ENCODE data around the gene CREB3L2. TPM values are rescaled to one million over a fixed set of nuclear protein-coding genes. Genes with fewer than 3 reads are reported as not detected.
A peak's percentile ranks its signal among the peaks of the same experiment; 100 is the strongest.

The CREB3L2 gene
- total and polyA plus RNA-seq, 9 donors, result 15.4 to 48.9 (median 32.7) TPM

GRCh38 chr7:137954614-137955013 lies 47.3 kb downstream of the CREB3L2 start:
- H3K27ac ChIP-seq (ENCODE audit: low read length), result peak overlapping the region; percentile 91
- peaks cover 31% of the 10 kb centered on the region for H3K4me1 ChIP-seq (ENCODE audit: control insufficient read depth, insufficient read depth, low read length)
- no peaks in the 10 kb centered on the region for H3K27me3 ChIP-seq (ENCODE audit: control insufficient read depth, insufficient read depth, low read length)
- H3K9me3 ChIP-seq (replicated peaks; ENCODE audit: control insufficient read depth, low read depth, low read length), result no peaks in the 10 kb centered on the region
- WGBS (ENCODE audit: insufficient coverage), result 28% methylated on average over 2 of the region's 2 CpGs
- no peak for DNase-seq
- H3K36me3 ChIP-seq (ENCODE audit: control insufficient read depth, insufficient read depth, low read length), result peaks cover 6% of the 10 kb centered on the region
- H3K4me3 ChIP-seq (ENCODE audit: low read length), result no peak overlapping the region

- Histone ChIP-seq H3K4me3 (ENCODE audit: low read length) (no peak overlapping the region), H3K9me3 (replicated peaks; ENCODE audit: control insufficient read depth, low read depth, low read length) (no peaks in the 10 kb centered on the region), H3K4me1 (ENCODE audit: control insufficient read depth, insufficient read depth, low read length) (peaks cover 31% of the 10 kb centered on the region), H3K27me3 (ENCODE audit: control insufficient read depth, insufficient read depth, low read length) (no peaks in the 10 kb centered on the region), H3K36me3 (ENCODE audit: control insufficient read depth, insufficient read depth, low read length) (peaks cover 6% of the 10 kb centered on the region), H3K27ac (ENCODE audit: low read length) (peak overlapping the region; percentile 91)
- 32% methylated on average over 3 of the region's 6 CpGs for WGBS (ENCODE audit: insufficient coverage)
- peak; percentile 90 for DNase-seq
Measured at GRCh38 chr7:137953665-137954470, 48.0 kb downstream of the CREB3L2 start.

GRCh38 chr7:137953043-137953664 lies 48.7 kb downstream of the CREB3L2 start:
- H3K27ac ChIP-seq (ENCODE audit: low read length), result peak overlapping the region; percentile 91
- no peak overlapping the region for H3K4me3 ChIP-seq (ENCODE audit: low read length)
- peaks cover 6% of the 10 kb centered on the region for H3K36me3 ChIP-seq (ENCODE audit: control insufficient read depth, insufficient read depth, low read length)
- no peaks in the 10 kb centered on the region for H3K9me3 ChIP-seq (replicated peaks; ENCODE audit: control insufficient read depth, low read depth, low read length)
- no peak for DNase-seq
- H3K27me3 ChIP-seq (ENCODE audit: control insufficient read depth, insufficient read depth, low read length), result no peaks in the 10 kb centered on the region
- 14% methylated on average over 1 of the region's 8 CpGs for WGBS (ENCODE audit: insufficient coverage)
- H3K4me1 ChIP-seq (ENCODE audit: control insufficient read depth, insufficient read depth, low read length), result peaks cover 31% of the 10 kb centered on the region

GRCh38 chr7:137952426-137952805 lies 49.5 kb downstream of the CREB3L2 start:
- Histone ChIP-seq H3K27me3 (ENCODE audit: control insufficient read depth, insufficient read depth, low read length) (no peaks in the 10 kb centered on the region), H3K4me1 (ENCODE audit: control insufficient read depth, insufficient read depth, low read length) (peaks cover 31% of the 10 kb centered on the region), H3K27ac (ENCODE audit: low read length) (peak overlapping the region; percentile 91), H3K4me3 (ENCODE audit: low read length) (no peak overlapping the region), H3K9me3 (replicated peaks; ENCODE audit: control insufficient read depth, low read depth, low read length) (no peaks in the 10 kb centered on the region), H3K36me3 (ENCODE audit: control insufficient read depth, insufficient read depth, low read length) (peaks cover 3% of the 10 kb centered on the region)
- 63% methylated on average over 1 of the region's 2 CpGs for WGBS (ENCODE audit: insufficient coverage)
- DNase-seq, result no peak

- DNase-seq, result no peak
- WGBS (ENCODE audit: insufficient coverage), result 85% methylated on average over 4 of the region's 7 CpGs
- no peaks in the 10 kb centered on the region for H3K9me3 ChIP-seq (replicated peaks; ENCODE audit: control insufficient read depth, low read depth, low read length)
- H3K27ac ChIP-seq (ENCODE audit: low read length), result no peak overlapping the region
- H3K27me3 ChIP-seq (ENCODE audit: control insufficient read depth, insufficient read depth, low read length), result no peaks in the 10 kb centered on the region
- no peak overlapping the region for H3K4me3 ChIP-seq (ENCODE audit: low read length)
- H3K36me3 ChIP-seq (ENCODE audit: control insufficient read depth, insufficient read depth, low read length), result peaks cover under 1% of the 10 kb centered on the region
- peaks cover 31% of the 10 kb centered on the region for H3K4me1 ChIP-seq (ENCODE audit: control insufficient read depth, insufficient read depth, low read length)
Measured at GRCh38 chr7:137951700-137952425, 50.0 kb downstream of the CREB3L2 start.

GRCh38 chr7:137950967-137951366 lies 50.9 kb downstream of the CREB3L2 start:
- no peaks in the 10 kb centered on the region for H3K9me3 ChIP-seq (replicated peaks; ENCODE audit: control insufficient read depth, low read depth, low read length)
- H3K4me1 ChIP-seq (ENCODE audit: control insufficient read depth, insufficient read depth, low read length), result peaks cover 31% of the 10 kb centered on the region
- no peak for DNase-seq
- H3K4me3 ChIP-seq (ENCODE audit: low read length), result no peak overlapping the region
- H3K27ac ChIP-seq (ENCODE audit: low read length), result no peak overlapping the region
- 92% methylated on average over 2 of the region's 7 CpGs for whole genome bisulfite sequencing (ENCODE audit: insufficient coverage)
- no peaks in the 10 kb centered on the region for H3K36me3 ChIP-seq (ENCODE audit: control insufficient read depth, insufficient read depth, low read length)
- no peaks in the 10 kb centered on the region for H3K27me3 ChIP-seq (ENCODE audit: control insufficient read depth, insufficient read depth, low read length)

- H3K27me3 ChIP-seq (ENCODE audit: control insufficient read depth, insufficient read depth, low read length), result no peaks in the 10 kb centered on the region
- peaks cover 31% of the 10 kb centered on the region for H3K4me1 ChIP-seq (ENCODE audit: control insufficient read depth, insufficient read depth, low read length)
- no peak for DNase-seq
- no peak overlapping the region for H3K4me3 ChIP-seq (ENCODE audit: low read length)
- H3K9me3 ChIP-seq (replicated peaks; ENCODE audit: control insufficient read depth, low read depth, low read length), result no peaks in the 10 kb centered on the region
- no CpG with 5 or more reads among the region's 4 CpGs for WGBS (ENCODE audit: insufficient coverage)
- H3K27ac ChIP-seq (ENCODE audit: low read length), result no peak overlapping the region
- no peaks in the 10 kb centered on the region for H3K36me3 ChIP-seq (ENCODE audit: control insufficient read depth, insufficient read depth, low read length)
Measured at GRCh38 chr7:137950263-137950621, 51.6 kb downstream of the CREB3L2 start.

GRCh38 chr7:137949416-137950262 lies 52.2 kb downstream of the CREB3L2 start:
- Histone ChIP-seq H3K36me3 (ENCODE audit: control insufficient read depth, insufficient read depth, low read length) (no peaks in the 10 kb centered on the region), H3K4me1 (ENCODE audit: control insufficient read depth, insufficient read depth, low read length) (peaks cover 28% of the 10 kb centered on the region), H3K9me3 (replicated peaks; ENCODE audit: control insufficient read depth, low read depth, low read length) (no peaks in the 10 kb centered on the region), H3K27me3 (ENCODE audit: control insufficient read depth, insufficient read depth, low read length) (no peaks in the 10 kb centered on the region), H3K4me3 (ENCODE audit: low read length) (no peak overlapping the region), H3K27ac (ENCODE audit: low read length) (no peak overlapping the region)
- no peak for DNase-seq
- WGBS (ENCODE audit: insufficient coverage), result 86% methylated on average over 3 of the region's 6 CpGs

GRCh38 chr7:137948845-137949330 lies 53.0 kb downstream of the CREB3L2 start:
- WGBS (ENCODE audit: insufficient coverage), result 81% methylated on average over 3 of the region's 6 CpGs
- no peak for DNase-seq
- Histone ChIP-seq H3K4me3 (ENCODE audit: low read length) (no peak overlapping the region), H3K27ac (ENCODE audit: low read length) (no peak overlapping the region), H3K36me3 (ENCODE audit: control insufficient read depth, insufficient read depth, low read length) (no peaks in the 10 kb centered on the region), H3K27me3 (ENCODE audit: control insufficient read depth, insufficient read depth, low read length) (no peaks in the 10 kb centered on the region), H3K4me1 (ENCODE audit: control insufficient read depth, insufficient read depth, low read length) (peaks cover 25% of the 10 kb centered on the region), H3K9me3 (replicated peaks; ENCODE audit: control insufficient read depth, low read depth, low read length) (no peaks in the 10 kb centered on the region)
